Stimulated activated naive CD8-positive, alpha-beta T cell treated with anti-CD3 and anti-CD28 coated beads, Interleukin-15, amount 100 ng/mL, for 72 hours (primary cell): ENCODE data around the gene PHF13.
"Not testable (repeated sequence)": the region's sequence is repeated elsewhere in the genome, so short reads cannot be mapped to it uniquely, and the experiment has no call there.

ENCODE experiments used
- ATAC-seq: fragments of 150-1000 bp; cut with Tn5 transposase; 2 replicates; pipeline ENCODE4 v1.10.0; 2021; ENCODE audit warnings: mild to moderate bottlenecking, moderate library complexity
- DNase-seq, 2 donors: peaks; one replicate each; pipeline ENCODE4 v3.0.0; 2021 to 2022
- H3K27ac Mint-ChIP-seq, 2 donors: one replicate each; pipeline ENCODE4 v1.8.0; 2022; ENCODE audit warnings: mild to moderate bottlenecking in 2 of 2, mixed read lengths in 2 of 2, moderate library complexity in 2 of 2
- H3K27me3 Mint-ChIP-seq: one replicate; pipeline ENCODE4 v1.8.0; 2022; ENCODE audit warnings: mixed read lengths
- H3K4me1 Mint-ChIP-seq: one replicate; pipeline ENCODE4 v1.8.0; 2022; ENCODE audit warnings: mild to moderate bottlenecking, mixed read lengths
- H3K4me3 Mint-ChIP-seq, 2 donors: one replicate each; pipeline ENCODE4 v1.8.0; 2022; ENCODE audit warnings: mild to moderate bottlenecking in 2 of 2, mixed read lengths in 2 of 2, moderate library complexity in 1 of 2
- H3K9me3 Mint-ChIP-seq, 2 donors: one replicate each; pipeline ENCODE4 v1.8.0; 2022; ENCODE audit warnings: mixed read lengths in 2 of 2

PHF13 gene

GRCh38 chr1:6630027-6630426, 16.5 kb downstream of the PHF13 start:
- DNase-seq (no peak), ATAC-seq (no peak)
- Mint-ChIP-seq H3K4me3 (no peak overlapping the region), H3K27ac (peak overlapping the region; percentile 93 to 94), H3K9me3 (no peaks in the 10 kb centered on the region), H3K27me3 (no peaks in the 10 kb centered on the region), H3K4me1 (peaks cover 24% of the 10 kb centered on the region)

GRCh38 chr1:6631058-6631457, 17.5 kb downstream of the PHF13 start:
- DNase-seq, result no peak
- no peaks in the 10 kb centered on the region for H3K27me3 Mint-ChIP-seq
- ATAC-seq, result no peak
- H3K9me3 Mint-ChIP-seq, result no peaks in the 10 kb centered on the region
- H3K27ac Mint-ChIP-seq, result no peak overlapping the region
- H3K4me1 Mint-ChIP-seq, result peaks cover 22% of the 10 kb centered on the region
- no peak overlapping the region for H3K4me3 Mint-ChIP-seq

GRCh38 chr1:6632588-6633514, 19.3 kb downstream of the PHF13 start:
- DNase-seq, result no peak
- no peaks in the 10 kb centered on the region for H3K27me3 Mint-ChIP-seq
- no peaks in the 10 kb centered on the region for H3K9me3 Mint-ChIP-seq
- peaks cover 4% of the 10 kb centered on the region for H3K4me1 Mint-ChIP-seq
- ATAC-seq, result peak; percentile 16
- H3K27ac Mint-ChIP-seq, result no peak overlapping the region
- H3K4me3 Mint-ChIP-seq, result no peak overlapping the region

- Mint-ChIP-seq H3K4me1 (no peaks in the 10 kb centered on the region), H3K9me3 (no peaks in the 10 kb centered on the region), H3K27ac (no peak overlapping the region), H3K4me3 (no peak overlapping the region), H3K27me3 (no peaks in the 10 kb centered on the region)
- ATAC-seq (peak; percentile 68), DNase-seq (peak; percentile 27 to 45)
Measured at GRCh38 chr1:6634371-6635052, 21.0 kb downstream of the PHF13 start.

GRCh38 chr1:6635161-6635909, 21.8 kb downstream of the PHF13 start:
- DNase-seq (no peak), ATAC-seq (no peak)
- Mint-ChIP-seq H3K9me3 (no peaks in the 10 kb centered on the region), H3K27ac (no peak overlapping the region), H3K27me3 (no peaks in the 10 kb centered on the region), H3K4me3 (no peak overlapping the region), H3K4me1 (no peaks in the 10 kb centered on the region)

GRCh38 chr1:6635910-6636760, 22.6 kb downstream of the PHF13 start:
- no peaks in the 10 kb centered on the region for H3K27me3 Mint-ChIP-seq
- no peaks in the 10 kb centered on the region for H3K9me3 Mint-ChIP-seq
- no peak overlapping the region for H3K27ac Mint-ChIP-seq
- ATAC-seq (no peak), DNase-seq (no peak)
- H3K4me3 Mint-ChIP-seq, result no peak overlapping the region
- no peaks in the 10 kb centered on the region for H3K4me1 Mint-ChIP-seq

- ATAC-seq, H3K4me1 Mint-ChIP-seq, H3K27ac Mint-ChIP-seq, H3K27me3 Mint-ChIP-seq, DNase-seq, H3K9me3 Mint-ChIP-seq, H3K4me3 Mint-ChIP-seq: not testable (repeated sequence)
Measured at GRCh38 chr1:6636778-6637177, 23.2 kb downstream of the PHF13 start.

GRCh38 chr1:6637770-6638169, 24.2 kb downstream of the PHF13 start:
- H3K27ac Mint-ChIP-seq, result peak overlapping the region; percentile 37 to 77
- H3K4me3 Mint-ChIP-seq, result no peak overlapping the region
- no peak for ATAC-seq
- no peaks in the 10 kb centered on the region for H3K9me3 Mint-ChIP-seq
- no peak for DNase-seq
- no peaks in the 10 kb centered on the region for H3K4me1 Mint-ChIP-seq
- no peaks in the 10 kb centered on the region for H3K27me3 Mint-ChIP-seq

- Mint-ChIP-seq H3K27me3 (no peaks in the 10 kb centered on the region), H3K4me1 (no peaks in the 10 kb centered on the region), H3K4me3 (no peak overlapping the region), H3K27ac (no peak overlapping the region), H3K9me3 (no peaks in the 10 kb centered on the region)
- no peak for ATAC-seq
- DNase-seq, result no peak
Measured at GRCh38 chr1:6638226-6638625, 24.7 kb downstream of the PHF13 start.

GRCh38 chr1:6640867-6641266, 27.3 kb downstream of the PHF13 start:
- not testable (repeated sequence) for H3K27me3 Mint-ChIP-seq

GRCh38 chr1:6645018-6645417, 31.5 kb downstream of the PHF13 start:
- ATAC-seq (no peak), DNase-seq (no peak)
- Mint-ChIP-seq H3K27ac (no peak overlapping the region), H3K27me3 (no peaks in the 10 kb centered on the region), H3K4me1 (no peaks in the 10 kb centered on the region), H3K4me3 (no peak overlapping the region), H3K9me3 (no peaks in the 10 kb centered on the region)

More at GRCh38 chr1:6640867-6641266, 27.3 kb downstream of the PHF13 start:
- not testable (repeated sequence) for H3K4me3 Mint-ChIP-seq, H3K9me3 Mint-ChIP-seq, H3K4me1 Mint-ChIP-seq, ATAC-seq, H3K27ac Mint-ChIP-seq, DNase-seq

- ATAC-seq (peak; percentile 57), DNase-seq (no peak)
- Mint-ChIP-seq H3K4me3 (no peak overlapping the region), H3K27ac (no peak overlapping the region), H3K27me3 (no peaks in the 10 kb centered on the region), H3K4me1 (no peaks in the 10 kb centered on the region), H3K9me3 (no peaks in the 10 kb centered on the region)
Measured at GRCh38 chr1:6646499-6647148, 33.1 kb downstream of the PHF13 start.

GRCh38 chr1:6648556-6648955, 35.0 kb downstream of the PHF13 start:
- Mint-ChIP-seq H3K27ac (no peak overlapping the region), H3K4me3 (no peak overlapping the region), H3K9me3 (no peaks in the 10 kb centered on the region), H3K27me3 (no peaks in the 10 kb centered on the region), H3K4me1 (no peaks in the 10 kb centered on the region)
- DNase-seq (no peak), ATAC-seq (no peak)

- H3K27me3 Mint-ChIP-seq, result no peaks in the 10 kb centered on the region
- H3K4me1 Mint-ChIP-seq, result no peaks in the 10 kb centered on the region
- no peak for ATAC-seq
- H3K27ac Mint-ChIP-seq, result no peak overlapping the region
- H3K4me3 Mint-ChIP-seq, result no peak overlapping the region
- H3K9me3 Mint-ChIP-seq, result no peaks in the 10 kb centered on the region
- DNase-seq, result no peak
Measured at GRCh38 chr1:6651909-6652308, 38.4 kb downstream of the PHF13 start.

- DNase-seq (no peak), ATAC-seq (no peak)
- Mint-ChIP-seq H3K4me1 (peaks cover 3% of the 10 kb centered on the region), H3K4me3 (no peak overlapping the region), H3K27me3 (no peaks in the 10 kb centered on the region), H3K9me3 (no peaks in the 10 kb centered on the region), H3K27ac (no peak overlapping the region)
Measured at GRCh38 chr1:6652986-6653385, 39.5 kb downstream of the PHF13 start.
